Stimulated activated CD4-positive, alpha-beta T cell treated with anti-CD3 and anti-CD28 coated beads, TNF-alpha, amount 100 ng/mL, for 48 hours (primary cell): ENCODE measurements around the gene RASSF10.
"Not testable (repeated sequence)": the region's sequence is repeated elsewhere in the genome, so short reads cannot be mapped to it uniquely, and the experiment has no call there.

ENCODE experiments used
- DNase-seq, 3 donors: peaks; one replicate each; pipeline ENCODE4 v3.0.0-alpha.2; 2020; ENCODE audit warnings: low read depth in 3 of 3

The RASSF10 gene

GRCh38 chr11:13026722-13027121 is 17.6 kb downstream of the RASSF10 start:
- no peak for DNase-seq

- DNase-seq, result no peak
Measured at GRCh38 chr11:13028322-13028721, 19.2 kb downstream of the RASSF10 start.

GRCh38 chr11:13029872-13030271 is 20.8 kb downstream of the RASSF10 start:
- no peak for DNase-seq

DNA sequence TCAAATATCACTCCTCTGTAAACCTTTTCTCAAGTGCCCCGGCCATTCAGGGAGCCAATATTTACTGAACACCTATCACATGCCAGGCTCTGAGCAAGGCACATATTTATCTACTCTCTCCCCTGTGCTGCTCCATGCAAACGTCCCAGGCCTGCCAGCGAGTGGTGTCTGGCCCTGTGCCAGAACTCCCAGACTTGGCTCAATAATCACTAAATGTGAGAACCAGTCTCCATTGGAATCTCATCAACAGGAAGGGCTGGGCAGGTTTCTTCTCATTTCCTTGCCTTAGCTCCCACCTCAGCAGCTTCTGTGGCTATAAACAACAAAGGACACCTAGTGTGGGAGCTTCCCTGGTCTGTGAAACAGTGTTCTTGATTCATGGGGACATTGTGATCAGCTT is 21.7 kb downstream of the RASSF10 start:
- DNase-seq, result no peak

DNA sequence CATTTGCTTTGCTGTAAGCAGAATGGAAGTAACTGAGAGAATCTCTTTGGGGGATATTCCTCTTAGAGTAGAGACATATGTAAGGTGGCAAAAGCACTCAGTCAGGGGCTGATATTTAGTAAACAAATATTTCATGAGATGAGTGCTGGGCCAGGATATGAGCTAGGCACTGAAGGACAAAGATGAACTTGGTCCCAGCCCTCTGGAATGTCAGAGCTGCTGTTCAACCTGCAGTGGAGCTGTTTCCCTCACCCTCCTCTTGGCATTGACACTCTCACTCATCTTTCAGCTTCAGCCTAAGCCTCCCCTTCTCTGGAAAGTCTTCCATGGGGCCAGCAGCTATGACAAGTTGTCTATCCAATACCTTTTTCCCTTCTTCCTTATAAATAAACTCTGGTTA is 22.2 kb downstream of the RASSF10 start:
- no peak for DNase-seq

GRCh38 chr11:13033760-13034533 is 24.8 kb downstream of the RASSF10 start:
- no peak for DNase-seq

DNA sequence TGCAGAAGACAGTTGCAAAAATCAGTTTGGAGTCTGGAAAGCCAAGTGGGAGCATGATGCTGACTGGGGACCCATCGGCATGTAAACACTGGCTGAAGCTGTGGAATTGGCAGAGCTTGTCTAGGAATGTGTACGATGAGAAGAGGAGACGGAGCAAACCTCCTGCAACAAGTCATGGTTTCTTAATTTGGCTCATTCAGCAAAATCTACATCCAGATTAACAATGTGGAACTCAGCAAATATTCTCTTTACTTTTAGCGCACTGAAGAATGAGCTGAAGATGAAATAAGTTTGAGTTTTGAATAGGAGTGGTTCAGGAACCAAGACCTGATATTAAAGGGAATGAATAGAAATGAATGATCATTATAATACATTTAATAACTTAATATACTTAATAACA is 26.6 kb downstream of the RASSF10 start:
- no peak for DNase-seq

DNA sequence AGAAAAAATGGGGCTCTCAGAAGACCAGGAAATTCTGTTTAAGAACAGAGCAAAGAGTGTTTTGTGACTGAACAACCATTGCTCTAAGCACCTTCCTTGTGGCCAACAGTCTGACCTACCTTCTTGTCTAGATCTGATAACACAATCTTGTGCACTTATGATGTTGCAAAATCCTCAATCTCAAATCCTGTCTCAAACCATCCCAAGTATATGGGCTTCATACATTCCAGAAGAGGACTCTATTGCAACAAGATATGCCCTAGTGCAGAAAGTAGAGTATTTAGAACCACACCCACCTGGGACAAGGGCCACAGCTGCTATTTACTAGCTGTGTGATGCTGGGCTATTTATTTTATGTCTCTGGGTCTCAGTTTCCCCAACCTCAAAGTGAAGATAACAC is 27.1 kb downstream of the RASSF10 start:
- no peak for DNase-seq

- no peak for DNase-seq
Measured at GRCh38 chr11:13038366-13038765, 29.2 kb downstream of the RASSF10 start.

DNA sequence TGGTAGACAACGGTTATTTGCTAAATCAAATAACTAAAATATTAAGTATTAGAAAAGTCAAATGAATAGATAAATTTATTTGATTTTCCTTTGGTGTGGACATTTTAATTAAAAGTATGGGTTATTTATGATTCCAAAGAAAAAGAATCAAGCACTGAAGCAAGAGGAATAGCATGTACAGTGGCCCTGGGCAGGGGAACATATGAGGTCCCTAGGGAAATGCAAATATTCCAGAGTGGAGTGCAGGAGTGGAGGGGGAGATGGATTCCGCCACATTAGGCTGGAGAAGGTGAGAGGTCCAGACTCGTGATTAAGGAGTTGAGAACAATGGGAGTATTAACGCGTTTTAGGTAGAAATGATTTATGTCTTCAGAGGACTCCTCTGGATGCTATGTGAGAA is 30.0 kb downstream of the RASSF10 start:
- DNase-seq, result no peak

DNA sequence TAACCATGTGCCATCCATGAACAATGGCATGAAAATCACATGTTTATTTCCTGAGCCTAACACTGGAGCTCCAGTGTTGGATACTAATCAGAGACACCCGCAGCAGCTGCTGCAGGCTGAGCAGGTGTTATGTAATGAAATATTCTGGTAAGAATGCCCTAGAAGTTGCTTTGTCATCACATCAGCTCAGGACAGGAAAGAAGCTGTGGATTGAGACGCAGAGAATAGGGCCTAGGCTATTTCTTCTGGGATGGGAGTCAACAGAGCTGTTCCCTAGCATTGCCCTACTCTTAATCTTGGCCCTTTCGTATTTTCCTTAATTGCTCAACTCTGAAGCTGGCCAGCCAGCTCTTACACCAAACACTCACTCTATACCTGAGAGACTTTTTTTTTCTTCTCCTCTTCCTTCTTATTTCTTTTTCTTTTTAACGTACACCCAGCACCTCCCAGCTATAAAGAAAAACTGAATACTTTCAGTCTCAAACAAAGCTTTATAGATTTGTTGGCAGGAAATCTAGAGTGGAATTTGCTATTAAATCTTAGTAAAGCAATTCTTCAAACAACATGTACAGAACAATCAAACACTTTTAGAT is 31.9 kb downstream of the RASSF10 start:
- no peak for DNase-seq

GRCh38 chr11:13042873-13043342 is 33.8 kb downstream of the RASSF10 start:
- DNase-seq, result no peak

DNA sequence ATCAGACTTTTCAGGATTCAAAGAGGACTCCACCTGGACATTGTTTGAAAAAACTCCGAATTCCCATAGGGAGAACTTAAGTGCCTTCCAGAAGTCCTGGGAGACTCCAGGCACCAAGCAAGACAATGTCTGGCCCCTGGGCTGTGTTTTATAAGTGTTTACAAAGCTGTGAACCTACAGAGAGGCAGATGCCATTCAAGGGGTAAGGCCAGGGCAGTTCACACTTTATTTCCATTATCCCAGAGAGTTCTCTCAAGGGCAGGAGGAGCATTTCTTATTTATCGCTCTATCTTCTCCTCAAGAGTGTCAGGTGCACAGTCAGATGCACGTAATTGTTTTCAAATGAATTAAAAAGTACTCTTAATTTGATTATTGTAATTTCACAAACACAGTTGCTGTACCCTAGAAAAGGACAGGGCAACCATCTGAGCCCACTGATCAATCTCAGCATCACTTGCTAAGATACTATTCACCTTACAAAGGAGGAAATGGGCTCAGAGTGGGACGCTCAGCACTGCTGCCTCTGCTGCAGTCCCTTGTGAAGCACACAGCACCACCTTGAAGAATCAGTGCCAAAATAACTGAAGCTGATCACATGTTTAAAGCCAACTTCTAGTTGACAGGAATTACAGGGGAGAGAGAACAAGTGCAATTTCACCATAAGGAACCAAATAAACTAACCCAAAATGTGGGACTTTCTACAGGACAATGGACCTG is 35.0 kb downstream of the RASSF10 start:
- no peak for DNase-seq

- DNase-seq, result not testable (repeated sequence)
Measured at GRCh38 chr11:13045089-13045488, 36.0 kb downstream of the RASSF10 start.

GRCh38 chr11:13045734-13046133 is 36.6 kb downstream of the RASSF10 start:
- DNase-seq, result no peak

GRCh38 chr11:13046637-13047570 is 37.8 kb downstream of the RASSF10 start:
- no peak for DNase-seq

DNA sequence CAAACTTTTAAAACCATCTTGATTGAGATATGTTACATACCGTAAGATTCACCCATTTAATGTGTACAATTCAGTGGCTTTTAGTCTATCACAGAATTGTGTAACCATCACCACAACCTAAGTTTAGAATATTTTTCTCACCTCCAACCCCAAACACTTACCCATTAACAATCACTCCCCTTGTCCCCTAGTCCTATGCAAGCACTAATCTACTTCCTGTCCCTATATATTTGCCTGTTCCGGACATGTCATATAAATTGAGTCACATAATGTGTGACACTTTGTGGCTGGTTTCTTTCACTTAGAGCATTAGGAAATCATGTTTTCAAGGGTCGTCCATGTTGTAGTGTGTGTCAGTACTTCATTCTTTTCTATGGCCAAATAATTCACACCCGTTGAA is 38.8 kb downstream of the RASSF10 start:
- DNase-seq, result no peak

DNA sequence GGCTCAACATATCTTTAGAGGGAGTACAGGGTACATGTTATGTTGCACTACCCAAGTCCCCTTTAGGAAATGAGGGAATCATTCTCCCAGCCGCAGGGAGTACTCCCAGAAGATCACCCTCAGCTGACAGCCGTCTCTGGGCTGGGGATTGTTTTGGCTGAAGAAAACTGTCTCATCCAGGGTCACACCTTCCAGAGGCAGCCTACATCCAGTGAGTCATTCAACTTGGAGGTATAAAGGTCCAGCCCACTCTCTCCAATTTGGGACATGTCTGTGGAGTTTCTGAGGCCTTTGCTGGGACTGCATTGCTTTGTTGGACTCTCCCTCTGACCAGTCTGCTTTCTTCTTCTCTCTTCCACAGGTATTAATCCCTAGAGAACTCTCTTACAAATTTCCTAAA is 42.1 kb downstream of the RASSF10 start:
- no peak for DNase-seq

DNA sequence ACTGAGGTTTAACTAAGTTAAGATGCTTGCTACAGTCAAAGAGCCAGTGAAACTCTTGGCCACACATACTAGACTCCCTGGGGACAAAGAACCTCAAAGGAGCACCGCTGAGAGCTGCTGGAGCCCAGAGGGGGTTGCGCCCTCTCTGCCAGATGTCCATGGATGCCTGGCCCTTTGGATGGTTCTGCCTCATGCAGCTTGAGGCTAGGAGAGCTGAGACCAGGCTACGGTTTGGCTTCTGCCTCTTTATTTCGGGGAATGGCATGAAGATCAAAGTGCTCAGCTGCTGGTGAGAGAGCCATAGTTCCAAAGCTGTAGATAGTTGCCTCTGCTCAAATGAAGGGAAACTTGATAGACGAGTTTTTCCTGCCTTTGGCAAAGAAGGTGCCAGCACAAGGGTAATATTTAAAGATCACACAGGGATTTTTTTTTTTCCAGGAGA is 43.0 kb downstream of the RASSF10 start:
- DNase-seq, result no peak

GRCh38 chr11:13053255-13053917 is 44.3 kb downstream of the RASSF10 start:
- DNase-seq, result no peak

- no peak for DNase-seq
Measured at GRCh38 chr11:13054278-13054677, 45.2 kb downstream of the RASSF10 start.
